A549 (cell line): ENCODE data around the gene PRRG2. TPM values are rescaled to one million over a fixed set of nuclear protein-coding genes. Genes with fewer than 3 reads are reported as not detected.

Source experiments
- ATAC-seq, 2 experiments: fragments of 200-7000 bp in 1 of 2; fragments of >200 bp in 1 of 2; cut with Nextera tagmentation in 1 of 2; cut with Tn5 transposase in 1 of 2; 3 replicates each; pipeline versions ENCODE4 v1.8.0 to v1.9.1; 2018 to 2020; ENCODE audit warnings: mild to moderate bottlenecking in 1 of 2, moderate library complexity in 1 of 2
- CTCF ChIA-PET: fragments of 300-600 bp; sonication (Branson Sonifier 250); formaldehyde crosslinking; extraction: SDS; loops from one replicate; lab custom pipeline; 2021; ENCODE audit warnings: antibody characterized with exemption, inconsistent platforms; lab: Yijun Ruan, JAX
- POLR2A ChIA-PET: fragments of 350-600 bp; formaldehyde crosslinking; extraction: SDS; loops from one replicate; lab custom pipeline; 2021; ENCODE audit warnings: antibody characterized with exemption, inconsistent platforms; lab: Yijun Ruan, JAX
- DNase-seq, 2 experiments: peaks; one replicate each; pipeline versions ENCODE4 v3.0.0 to v3.0.0-alpha.2; 2011 to 2016; ENCODE audit warnings: low read depth in 1 of 2, low spot score in 1 of 2
- FAIRE-seq: peaks from 2 replicates; lab custom pipeline; 2011; peaks lifted over from hg19 to GRCh38; lab: Jason Lieb, UNC
- H3K27ac ChIP-seq, 2 experiments: fragments of >200 bp; sonication (Bioruptor Twin); formaldehyde crosslinking; 3 replicates each; pipeline ENCODE4 v1.5.1; 2016 to 2017
- H3K4me1 ChIP-seq: fragments of >200 bp; sonication (Bioruptor Twin); formaldehyde crosslinking; 3 replicates; pipeline ENCODE4 v1.6.1; 2016
- H3K4me2 ChIP-seq: fragments of >200 bp; sonication (Bioruptor Twin); formaldehyde crosslinking; 3 replicates; pipeline ENCODE4 v1.6.1; 2016
- H3K4me3 ChIP-seq: fragments of >200 bp; sonication (Bioruptor Twin); formaldehyde crosslinking; 3 replicates; pipeline ENCODE4 v1.5.1; 2016
- H3K9me3 ChIP-seq: fragments of >200 bp; sonication (Bioruptor Twin); formaldehyde crosslinking; 3 replicates; pipeline ENCODE4 v1.6.1; 2016
- CHD2 ChIP-seq: fragments of 150-350 bp; IDR thresholded peaks from 2 replicates; pipeline ENCODE4 v1.6.1; 2014; ENCODE audit warnings: low read length; ENCODE audit not compliant: partially characterized antibody
- FOSB ChIP-seq: fragments of 250-450 bp; sonication (Bioruptor Pico); IDR thresholded peaks from 2 replicates; pipeline ENCODE4 v1.5.0; 2020; ENCODE audit warnings: mild to moderate bottlenecking, moderate library complexity
- JUNB ChIP-seq: fragments of >200 bp; sonication (Bioruptor Twin); formaldehyde crosslinking; IDR thresholded peaks from 2 replicates; pipeline ENCODE4 v1.6.1; 2016
- KDM1A ChIP-seq: fragments of 200-600 bp; sonication (generic); IDR thresholded peaks from 2 replicates; pipeline ENCODE4 v1.6.1; 2016; ENCODE audit warnings: low read depth, mild to moderate bottlenecking
- KDM5A ChIP-seq: fragments of 200-600 bp; sonication (generic); IDR thresholded peaks from 2 replicates; pipeline ENCODE4 v1.6.1; 2016; ENCODE audit warnings: antibody characterized with exemption, mild to moderate bottlenecking
- MAFK ChIP-seq: fragments of 450-650 bp; IDR thresholded peaks from 2 replicates; pipeline ENCODE4 v1.6.1; 2014; ENCODE audit not compliant: partially characterized antibody
- MYC ChIP-seq: IDR thresholded peaks from 2 replicates; pipeline ENCODE4 v1.6.1; 2012; ENCODE audit warnings: mild to moderate bottlenecking, inconsistent platforms, low read length, improper control_type of control experiment, borderline replicate concordance
- NFE2L2 ChIP-seq: fragments of 150-350 bp; conservative IDR thresholded peaks from 2 replicates; pipeline ENCODE4 v1.6.1; 2014; ENCODE audit warnings: low read length
- NPAS2 ChIP-seq: fragments of 250-450 bp; sonication (Bioruptor Pico); IDR thresholded peaks from 2 replicates; pipeline ENCODE4 v1.8.0; 2022; ENCODE audit warnings: mild to moderate bottlenecking, moderate library complexity, borderline replicate concordance
- PHF8 ChIP-seq: fragments of 200-600 bp; sonication (generic); IDR thresholded peaks from 2 replicates; pipeline ENCODE4 v1.6.1; 2016; ENCODE audit warnings: low read depth, mild to moderate bottlenecking, antibody characterized with exemption, moderate library complexity, borderline replicate concordance
- POLR2A ChIP-seq: IDR thresholded peaks from 2 replicates; pipeline ENCODE4 v1.6.1; 2012; ENCODE audit warnings: mild to moderate bottlenecking, low read length
- POLR2AphosphoS2 ChIP-seq: conservative IDR thresholded peaks from 2 replicates; pipeline ENCODE4 v1.6.1; 2012; ENCODE audit warnings: low read length, improper control_type of control experiment, inconsistent platforms
- RARB ChIP-seq: fragments of 250-450 bp; sonication (Bioruptor Pico); IDR thresholded peaks from 2 replicates; pipeline ENCODE4 v1.8.0; 2021; ENCODE audit warnings: mild to moderate bottlenecking, moderate library complexity
- RCOR1 ChIP-seq: fragments of 150-350 bp; IDR thresholded peaks from 2 replicates; pipeline ENCODE4 v1.6.1; 2014; ENCODE audit warnings: antibody characterized with exemption, low read length, low read depth
- RFX5 ChIP-seq: fragments of 450-650 bp; IDR thresholded peaks from 2 replicates; pipeline ENCODE4 v1.7.1; 2014; ENCODE audit warnings: antibody characterized with exemption, mild to moderate bottlenecking, moderate library complexity
- RNF2 ChIP-seq: fragments of 200-600 bp; sonication (generic); IDR thresholded peaks from 2 replicates; pipeline ENCODE4 v1.6.1; 2016; ENCODE audit warnings: low read depth, mild to moderate bottlenecking, antibody characterized with exemption, moderate library complexity, borderline replicate concordance
- SREBF2 ChIP-seq: fragments of 450-650 bp; IDR thresholded peaks from 2 replicates; pipeline ENCODE4 v1.6.1; 2014; ENCODE audit warnings: mild to moderate bottlenecking, moderate library complexity
- TFCP2L1 ChIP-seq: fragments of 250-450 bp; sonication (Bioruptor Pico); IDR thresholded peaks from 2 replicates; pipeline ENCODE4 v1.5.0; 2021; ENCODE audit warnings: mild to moderate bottlenecking
- ZSCAN20 ChIP-seq: fragments of 250-450 bp; sonication (Bioruptor Pico); IDR thresholded peaks from 2 replicates; pipeline ENCODE4 v1.8.0; 2022; ENCODE audit warnings: mild to moderate bottlenecking, moderate library complexity
- WGBS: methylation state at CpG from one replicate; pipeline ENCODE4 v1.1.6; 2017; ENCODE audit errors: missing lambda C conversion rate; 5-methylcytosine and 5-hydroxymethylcytosine counted together
- polyA plus RNA-seq, 4 experiments: library from polyadenylated mRNA; depleted of rRNA in 3 of 4; stranded (reverse); fragments of >200 nt; fragmentation: RNase III in 1 of 4; extraction: RNeasy Plus Mini Kit Qiagen cat#74134 plus additional on column Dnase treatment in 1 of 4; gene quantifications; 2 replicates in 3 of 4; 3 replicates in 1 of 4; pipeline ENCODE4 v1.2.3, GENCODE V29; 2011 to 2017
- TF ChIP-seq, protein P1 (sequence below): fragments of 150-350 bp; IDR thresholded peaks from 2 replicates; pipeline ENCODE4 v1.6.1; 2014; ENCODE audit warnings: low read depth, mild to moderate bottlenecking, low read length
- TF ChIP-seq, protein P2 (sequence below): fragments of >200 bp; sonication (Bioruptor Twin); formaldehyde crosslinking; IDR thresholded peaks from 2 replicates; pipeline ENCODE4 v1.6.1; 2016
- TF ChIP-seq, protein P3 (sequence below): fragments of >200 bp; sonication (Bioruptor Twin); formaldehyde crosslinking; IDR thresholded peaks from 3 replicates; pipeline ENCODE4 v1.5.1; 2016
- TF ChIP-seq, protein P4 (sequence below): fragments of 450-650 bp; IDR thresholded peaks from 2 replicates; pipeline ENCODE4 v1.6.1; 2014; ENCODE audit warnings: antibody characterized with exemption
- TF ChIP-seq, protein P5 (sequence below): IDR thresholded peaks from 2 replicates; pipeline ENCODE4 v1.6.1; 2012; ENCODE audit warnings: low read depth, borderline replicate concordance
- TF ChIP-seq, protein P6 (sequence below): fragments of 250-450 bp; sonication (Bioruptor Pico); IDR thresholded peaks from 2 replicates; pipeline ENCODE4 v1.5.0; 2020; ENCODE audit warnings: low read depth, mild to moderate bottlenecking, moderate library complexity

PRRG2 gene
- polyA plus RNA-seq, 2 of the 4 experiments (the other 2 are of a cell fraction) = 0.53 to 1.0 TPM

DNA sequence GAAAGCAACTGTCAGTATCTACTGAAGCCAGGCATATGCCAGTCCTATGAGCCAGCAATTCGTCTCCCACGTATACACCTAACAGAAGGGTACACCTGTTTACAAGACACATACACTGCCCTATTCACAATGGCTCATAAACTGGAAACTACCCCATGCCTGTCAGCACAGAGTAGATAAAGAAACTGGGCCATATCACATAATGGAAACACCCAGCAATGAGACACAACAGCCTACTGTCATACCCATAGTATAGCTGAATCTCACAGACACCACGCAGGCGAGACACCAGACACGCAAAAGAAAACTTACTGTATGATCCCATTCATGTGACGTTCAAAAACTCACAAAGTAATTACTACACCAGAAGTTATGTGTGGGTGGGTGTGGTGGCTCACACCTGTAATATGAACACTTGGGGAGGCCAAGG is 16.5 kb upstream of the PRRG2 start:
- Histone ChIP-seq H3K9me3 (no peaks in the 10 kb centered on the region), H3K4me1 (peaks cover 7% of the 10 kb centered on the region; the same call in 2 of the 3 replicates), H3K27ac (no peak overlapping the region)
- CTCF ChIA-PET = interaction anchor here (0.7 to 13.0 kb wide), 7 partner anchors 13 to 109 kb away, joined by 3 to 210 read pairs (median 3); partner anchors contain the start of gene NOSIP
- no peak for FAIRE-seq
- 92% methylated on average over 6 of the region's 6 CpGs for WGBS
- TF ChIP-seq TFCP2L1 (CRISPR knock-in tag) = no peak
- no peak for TF ChIP-seq KDM1A
- TF ChIP-seq CHD2 = no peak
- no peak for TF ChIP-seq JUNB
- TF ChIP-seq NFE2L2 = no peak
- TF ChIP-seq ZSCAN20 (CRISPR knock-in tag) = no peak
- no peak for TF ChIP-seq POLR2AphosphoS2
- TF ChIP-seq, protein P1, sequence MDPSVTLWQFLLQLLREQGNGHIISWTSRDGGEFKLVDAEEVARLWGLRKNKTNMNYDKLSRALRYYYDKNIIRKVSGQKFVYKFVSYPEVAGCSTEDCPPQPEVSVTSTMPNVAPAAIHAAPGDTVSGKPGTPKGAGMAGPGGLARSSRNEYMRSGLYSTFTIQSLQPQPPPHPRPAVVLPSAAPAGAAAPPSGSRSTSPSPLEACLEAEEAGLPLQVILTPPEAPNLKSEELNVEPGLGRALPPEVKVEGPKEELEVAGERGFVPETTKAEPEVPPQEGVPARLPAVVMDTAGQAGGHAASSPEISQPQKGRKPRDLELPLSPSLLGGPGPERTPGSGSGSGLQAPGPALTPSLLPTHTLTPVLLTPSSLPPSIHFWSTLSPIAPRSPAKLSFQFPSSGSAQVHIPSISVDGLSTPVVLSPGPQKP = no peak
- TF ChIP-seq, all 56 proteins: peak for 0
- ATAC-seq (no peak), DNase-seq (no peak)
- POLR2A ChIA-PET = no interaction called here
- H3K4me2 ChIP-seq = no peak overlapping the region
- H3K4me3 ChIP-seq = no peak overlapping the region

DNA sequence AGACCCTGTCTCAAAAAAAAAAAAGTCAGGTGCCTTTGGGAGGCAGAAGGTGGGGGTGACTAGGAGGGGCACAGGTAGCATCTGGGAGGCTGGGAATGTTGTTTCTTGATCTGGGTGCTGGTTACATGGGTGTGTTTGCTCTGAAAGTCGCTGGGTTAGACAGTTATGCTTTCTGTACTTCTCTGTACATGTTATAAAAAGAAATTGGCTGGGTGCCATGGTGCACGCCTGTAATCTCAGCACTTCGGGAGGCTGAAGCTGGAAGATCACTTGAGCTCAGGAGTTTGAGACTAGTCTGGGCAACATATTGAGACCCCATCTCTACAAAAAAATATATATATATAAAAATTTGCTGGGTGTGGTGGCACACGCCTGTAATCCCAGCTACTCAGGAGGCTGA is 15.9 kb upstream of the PRRG2 start:
- FAIRE-seq (no peak), DNase-seq (no peak), ATAC-seq (no peak)
- Histone ChIP-seq H3K4me1 (peaks cover 8% of the 10 kb centered on the region), H3K27ac (no peak overlapping the region), H3K4me2 (no peak overlapping the region), H3K4me3 (no peak overlapping the region), H3K9me3 (no peaks in the 10 kb centered on the region)
- CTCF ChIA-PET = interaction anchor here (0.6 to 13.0 kb wide), 7 partner anchors 15 to 191 kb away, joined by 3 to 210 read pairs (median 3); partner anchors contain the start of gene NOSIP
- no peak for TF ChIP-seq PHF8
- TF ChIP-seq SREBF2 = no peak
- TF ChIP-seq JUNB = no peak
- TF ChIP-seq ZSCAN20 (CRISPR knock-in tag) = no peak
- TF ChIP-seq, protein P2, sequence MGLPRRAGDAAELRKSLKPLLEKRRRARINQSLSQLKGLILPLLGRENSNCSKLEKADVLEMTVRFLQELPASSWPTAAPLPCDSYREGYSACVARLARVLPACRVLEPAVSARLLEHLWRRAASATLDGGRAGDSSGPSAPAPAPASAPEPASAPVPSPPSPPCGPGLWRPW = no peak
- TF ChIP-seq FOSB (CRISPR knock-in tag) = no peak
- no peak for TF ChIP-seq NPAS2 (CRISPR knock-in tag)
- TF ChIP-seq POLR2A = no peak
- TF ChIP-seq, protein P3, sequence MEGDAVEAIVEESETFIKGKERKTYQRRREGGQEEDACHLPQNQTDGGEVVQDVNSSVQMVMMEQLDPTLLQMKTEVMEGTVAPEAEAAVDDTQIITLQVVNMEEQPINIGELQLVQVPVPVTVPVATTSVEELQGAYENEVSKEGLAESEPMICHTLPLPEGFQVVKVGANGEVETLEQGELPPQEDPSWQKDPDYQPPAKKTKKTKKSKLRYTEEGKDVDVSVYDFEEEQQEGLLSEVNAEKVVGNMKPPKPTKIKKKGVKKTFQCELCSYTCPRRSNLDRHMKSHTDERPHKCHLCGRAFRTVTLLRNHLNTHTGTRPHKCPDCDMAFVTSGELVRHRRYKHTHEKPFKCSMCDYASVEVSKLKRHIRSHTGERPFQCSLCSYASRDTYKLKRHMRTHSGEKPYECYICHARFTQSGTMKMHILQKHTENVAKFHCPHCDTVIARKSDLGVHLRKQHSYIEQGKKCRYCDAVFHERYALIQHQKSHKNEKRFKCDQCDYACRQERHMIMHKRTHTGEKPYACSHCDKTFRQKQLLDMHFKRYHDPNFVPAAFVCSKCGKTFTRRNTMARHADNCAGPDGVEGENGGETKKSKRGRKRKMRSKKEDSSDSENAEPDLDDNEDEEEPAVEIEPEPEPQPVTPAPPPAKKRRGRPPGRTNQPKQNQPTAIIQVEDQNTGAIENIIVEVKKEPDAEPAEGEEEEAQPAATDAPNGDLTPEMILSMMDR = no peak
- no peak for TF ChIP-seq RNF2
- no peak for TF ChIP-seq RCOR1
- TF ChIP-seq MAFK = no peak
- TF ChIP-seq KDM5A = no peak
- TF ChIP-seq RARB (CRISPR knock-in tag) = no peak
- TF ChIP-seq MYC = no peak
- 80% methylated on average over 4 of the region's 4 CpGs for WGBS
- POLR2A ChIA-PET = no interaction called here

DNA sequence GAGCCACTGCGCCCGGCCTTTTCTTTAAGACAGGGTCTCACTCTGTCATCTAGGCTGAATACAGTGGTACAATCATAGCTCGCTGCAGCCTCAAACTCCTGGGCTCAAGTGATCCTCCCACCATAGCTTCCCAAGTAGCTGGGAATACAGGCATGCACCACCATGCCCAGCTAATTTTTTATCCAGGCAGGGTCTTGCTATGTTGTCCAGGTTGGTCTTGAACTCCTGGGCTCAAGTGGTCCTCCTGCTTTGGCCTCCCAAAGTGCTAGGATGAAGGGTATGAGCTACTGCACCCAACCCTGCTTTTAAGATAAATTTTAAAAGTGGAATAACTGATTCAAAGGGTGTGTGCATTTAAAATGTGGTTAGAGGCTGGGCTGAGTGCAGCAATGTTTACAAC is 14.8 kb upstream of the PRRG2 start:
- FAIRE-seq = no peak
- 93% methylated on average over 3 of the region's 3 CpGs for WGBS
- DNase-seq = no peak
- CTCF ChIA-PET = interaction anchor here (0.7 to 13.0 kb wide), 4 partner anchors 18 to 106 kb away, joined by 3 to 210 read pairs (median 4); no protein-coding TSS in a partner anchor
- Histone ChIP-seq H3K4me2 (no peak overlapping the region), H3K4me1 (peaks cover 13% of the 10 kb centered on the region), H3K9me3 (no peaks in the 10 kb centered on the region), H3K4me3 (no peak overlapping the region), H3K27ac (no peak overlapping the region)
- POLR2A ChIA-PET = no interaction called here
- ATAC-seq = no peak
- TF ChIP-seq, protein P4, sequence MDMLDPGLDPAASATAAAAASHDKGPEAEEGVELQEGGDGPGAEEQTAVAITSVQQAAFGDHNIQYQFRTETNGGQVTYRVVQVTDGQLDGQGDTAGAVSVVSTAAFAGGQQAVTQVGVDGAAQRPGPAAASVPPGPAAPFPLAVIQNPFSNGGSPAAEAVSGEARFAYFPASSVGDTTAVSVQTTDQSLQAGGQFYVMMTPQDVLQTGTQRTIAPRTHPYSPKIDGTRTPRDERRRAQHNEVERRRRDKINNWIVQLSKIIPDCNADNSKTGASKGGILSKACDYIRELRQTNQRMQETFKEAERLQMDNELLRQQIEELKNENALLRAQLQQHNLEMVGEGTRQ = no peak
- TF ChIP-seq, protein P1 = no peak
- TF ChIP-seq KDM1A = no peak
- TF ChIP-seq, protein P5, sequence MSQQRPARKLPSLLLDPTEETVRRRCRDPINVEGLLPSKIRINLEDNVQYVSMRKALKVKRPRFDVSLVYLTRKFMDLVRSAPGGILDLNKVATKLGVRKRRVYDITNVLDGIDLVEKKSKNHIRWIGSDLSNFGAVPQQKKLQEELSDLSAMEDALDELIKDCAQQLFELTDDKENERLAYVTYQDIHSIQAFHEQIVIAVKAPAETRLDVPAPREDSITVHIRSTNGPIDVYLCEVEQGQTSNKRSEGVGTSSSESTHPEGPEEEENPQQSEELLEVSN = no peak
- TF ChIP-seq POLR2A = no peak
- TF ChIP-seq, protein P6, sequence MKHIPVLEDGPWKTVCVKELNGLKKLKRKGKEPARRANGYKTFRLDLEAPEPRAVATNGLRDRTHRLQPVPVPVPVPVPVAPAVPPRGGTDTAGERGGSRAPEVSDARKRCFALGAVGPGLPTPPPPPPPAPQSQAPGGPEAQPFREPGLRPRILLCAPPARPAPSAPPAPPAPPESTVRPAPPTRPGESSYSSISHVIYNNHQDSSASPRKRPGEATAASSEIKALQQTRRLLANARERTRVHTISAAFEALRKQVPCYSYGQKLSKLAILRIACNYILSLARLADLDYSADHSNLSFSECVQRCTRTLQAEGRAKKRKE (CRISPR knock-in tag) = no peak
- no peak for TF ChIP-seq RFX5
- no peak for TF ChIP-seq MYC
